HCT116 (cell line): Measurements from ENCODE around the gene LGALS4. TPM values are rescaled to one million over a fixed set of nuclear protein-coding genes. Genes with fewer than 3 reads are reported as not detected.

Experiments used
- ATAC-seq: fragments of 200-7000 bp; cut with Tn5 transposase; 2 replicates; pipeline ENCODE4 v1.9.1; 2020; ENCODE audit warnings: mild to moderate bottlenecking, moderate library complexity
- BruUV-seq: library from RNA; stranded (reverse); fragments of 400-500 nt; replicated peaks from 2 replicates; lab custom pipeline; 2021; lab: Mats Ljungman, UMichigan
- CTCF ChIA-PET: fragments of 300-600 bp; sonication (Branson Sonifier 250); formaldehyde crosslinking; loops from one replicate; lab custom pipeline; 2021; ENCODE audit warnings: antibody characterized with exemption; lab: Charles Lee
- POLR2A ChIA-PET: fragments of 300-600, 350-600 bp; sonication (Branson Sonifier 250); formaldehyde crosslinking; loops from one replicate; lab custom pipeline; 2021; ENCODE audit warnings: antibody characterized with exemption; lab: Charles Lee
- RAD21 ChIA-PET, 2 experiments: fragments of 300-600 bp; sonication (Branson Sonifier 250); formaldehyde crosslinking; loops; one replicate each; lab custom pipeline; 2023; ENCODE audit warnings: low total read pairs in 2 of 2; ENCODE audit not compliant: uncharacterized antibody in 2 of 2, unreplicated experiment in 2 of 2, low non-redundant PET in 1 of 2; lab: Charles Lee
- DNase-seq: peaks from one replicate; pipeline ENCODE4 v3.0.0-alpha.2; 2010; ENCODE audit warnings: low read depth, low spot score
- H2AFZ ChIP-seq: fragments of 200-600 bp; shearing (Covaris generic), sonication (generic); 2 replicates; pipeline ENCODE4 v1.6.1; 2017; ENCODE audit warnings: low read depth, mixed run types, mixed read lengths, antibody characterized with exemption, low read length; ENCODE audit not compliant: poor library complexity, severe bottlenecking
- H3K27ac ChIP-seq: 2 replicates; pipeline ENCODE4 v1.5.1; 2012; ENCODE audit warnings: low read depth, low read length
- H3K27me3 ChIP-seq: fragments of 200-600 bp; sonication (generic); 2 replicates; pipeline ENCODE4 v1.6.1; 2016; ENCODE audit warnings: mixed run types, low read length, mixed read lengths; ENCODE audit not compliant: insufficient read depth
- H3K36me3 ChIP-seq, 2 experiments: fragments of 200-500 bp in 1 of 2; fragments of 200-600 bp in 1 of 2; sonication (Bioruptor generic) in 1 of 2; sonication (generic) in 1 of 2; 2 replicates each; pipeline versions ENCODE4 v1.5.1 to v1.6.1; 2014 to 2016; ENCODE audit warnings: low read length in 2 of 2, inconsistent platforms in 1 of 2, mixed read lengths in 1 of 2, mixed run types in 1 of 2; ENCODE audit not compliant: insufficient read depth in 2 of 2, control insufficient read depth in 1 of 2
- H3K4me1 ChIP-seq, 2 experiments: fragments of 200-600 bp in 1 of 2; sonication (generic) in 1 of 2; 2 replicates each; pipeline versions ENCODE4 v1.5.1 to v1.6.1; 2012 to 2017; ENCODE audit warnings: low read length in 2 of 2, inconsistent platforms in 1 of 2, mild to moderate bottlenecking in 1 of 2, mixed read lengths in 1 of 2, mixed run types in 1 of 2, moderate library complexity in 1 of 2; ENCODE audit not compliant: insufficient read depth in 2 of 2, control insufficient read depth in 1 of 2
- H3K4me2 ChIP-seq: fragments of 200-600 bp; sonication (generic); 2 replicates; pipeline ENCODE4 v1.6.1; 2017; ENCODE audit warnings: mixed run types, low read length, mixed read lengths
- H3K4me3 ChIP-seq, 2 experiments: fragments of 200-600 bp in 1 of 2; sonication (generic) in 1 of 2; replicated peaks in 1 of 2; 2 replicates each; pipeline ENCODE4 v1.5.1; 2011 to 2016; ENCODE audit warnings: low read length in 2 of 2, control low read depth in 1 of 2, low read depth in 1 of 2, mild to moderate bottlenecking in 1 of 2, mixed read lengths in 1 of 2, mixed run types in 1 of 2
- H3K79me2 ChIP-seq: fragments of 200-600 bp; sonication (generic); 2 replicates; pipeline ENCODE4 v1.6.1; 2017; ENCODE audit warnings: mild to moderate bottlenecking, mixed run types, low read length, moderate library complexity, mixed read lengths; ENCODE audit not compliant: insufficient read depth
- H3K9ac ChIP-seq: fragments of 200-600 bp; sonication (generic); 2 replicates; pipeline ENCODE4 v1.6.1; 2016; ENCODE audit warnings: low read length, mixed read lengths
- H3K9me2 ChIP-seq: fragments of 200-600 bp; sonication (generic), shearing (Covaris generic); 2 replicates; pipeline ENCODE4 v1.6.1; 2017; ENCODE audit warnings: mixed run types, mild to moderate bottlenecking, moderate library complexity; ENCODE audit not compliant: insufficient read depth
- H3K9me3 ChIP-seq, 2 experiments: fragments of 200-500 bp in 1 of 2; fragments of 200-600 bp in 1 of 2; sonication (Bioruptor generic) in 1 of 2; sonication (generic) in 1 of 2; 2 replicates each; pipeline ENCODE4 v1.6.1; 2014 to 2017; ENCODE audit warnings: low read length in 2 of 2, mixed read lengths in 2 of 2, inconsistent platforms in 1 of 2, low read depth in 1 of 2, mild to moderate bottlenecking in 1 of 2, mixed run types in 1 of 2, moderate library complexity in 1 of 2; ENCODE audit not compliant: control insufficient read depth in 1 of 2, insufficient read depth in 1 of 2
- H4K20me1 ChIP-seq: fragments of 200-600 bp; sonication (generic), shearing (Covaris generic); 2 replicates; pipeline ENCODE4 v1.6.1; 2017; ENCODE audit warnings: mixed run types, mild to moderate bottlenecking, moderate library complexity; ENCODE audit not compliant: insufficient read depth
- CBX3 ChIP-seq: IDR thresholded peaks from 2 replicates; pipeline ENCODE4 v1.6.1; 2012; ENCODE audit warnings: low read depth
- CEBPB ChIP-seq: IDR thresholded peaks from 2 replicates; pipeline ENCODE4 v1.6.1; 2012; ENCODE audit warnings: low read depth
- EGR1 ChIP-seq: IDR thresholded peaks from 2 replicates; pipeline ENCODE4 v1.6.1; 2012; ENCODE audit warnings: low read depth
- EZH2 ChIP-seq: fragments of 200-600 bp; sonication (generic); IDR thresholded peaks from 2 replicates; pipeline ENCODE4 v1.6.1; 2017; ENCODE audit warnings: antibody characterized with exemption, mixed run types
- EZH2phosphoT487 ChIP-seq: fragments of 200-600 bp; IDR thresholded peaks from 2 replicates; pipeline ENCODE4 v1.6.1; 2018; ENCODE audit warnings: antibody characterized with exemption, borderline replicate concordance
- JUND ChIP-seq: IDR thresholded peaks from 2 replicates; pipeline ENCODE4 v1.6.1; 2012
- POLR2A ChIP-seq: IDR thresholded peaks from 2 replicates; pipeline ENCODE4 v1.7.0; 2011; ENCODE audit warnings: borderline replicate concordance; ENCODE audit not compliant: insufficient read depth, insufficient read length; ENCODE audit errors: extremely low read depth
- POLR2AphosphoS5 ChIP-seq: IDR thresholded peaks from 2 replicates; pipeline ENCODE4 v1.6.1; 2011; ENCODE audit warnings: mild to moderate bottlenecking, low read depth, low read length, moderate library complexity
- RAD21 ChIP-seq: IDR thresholded peaks from 2 replicates; pipeline ENCODE4 v1.6.1; 2012; ENCODE audit warnings: low read depth, mild to moderate bottlenecking
- SIN3A ChIP-seq: IDR thresholded peaks from 2 replicates; pipeline ENCODE4 v1.6.1; 2012; ENCODE audit warnings: low read depth
- SP1 ChIP-seq: IDR thresholded peaks from 2 replicates; pipeline ENCODE4 v1.6.1; 2012; ENCODE audit warnings: low read depth
- SRF ChIP-seq: IDR thresholded peaks from 2 replicates; pipeline ENCODE4 v1.6.1; 2012; ENCODE audit warnings: low read depth
- TCF7L2 ChIP-seq: IDR thresholded peaks from 2 replicates; pipeline ENCODE4 v1.7.0; 2011; ENCODE audit warnings: borderline replicate concordance, inconsistent platforms; ENCODE audit not compliant: insufficient read depth, insufficient read length; ENCODE audit errors: extremely low read depth
- YY1 ChIP-seq: IDR thresholded peaks from 2 replicates; pipeline ENCODE4 v1.6.1; 2011; ENCODE audit warnings: low read length, low read depth, moderate library complexity, mild to moderate bottlenecking; ENCODE audit not compliant: insufficient replicate concordance; ENCODE audit errors: extremely low read depth
- ZFX ChIP-seq: fragments of 450-650 bp; IDR thresholded peaks from 2 replicates; pipeline ENCODE4 v1.6.1; 2017
- intact Hi-C: fragments of 100-400 bp; cut with micrococcal nuclease; formaldehyde crosslinking; loops from 2 replicates; pipeline ENCODE4 v1.10.0; 2022
- total RNA-seq: library from RNA; stranded (reverse); gene quantifications from one replicate; pipeline ENCODE4 v1.2.1, GENCODE V29; 2021; ENCODE audit not compliant: unreplicated experiment
- TF ChIP-seq, protein P1 (sequence below): IDR thresholded peaks from 2 replicates; pipeline ENCODE4 v1.6.1; 2011; ENCODE audit warnings: mild to moderate bottlenecking, low read length, moderate library complexity; ENCODE audit not compliant: insufficient replicate concordance; ENCODE audit errors: extremely low read depth
- TF ChIP-seq, protein P2 (sequence below): IDR thresholded peaks from 2 replicates; pipeline ENCODE4 v1.6.1; 2012
- TF ChIP-seq, protein P3 (sequence below): IDR thresholded peaks from 2 replicates; pipeline ENCODE4 v1.6.1; 2012

LGALS4 gene
- total RNA-seq, 1 experiment from 2014 or later, result 0.86 TPM

- CTCF ChIA-PET, result interaction anchor here (1.5 kb wide), 1 partner anchor 78 kb away, joined by 6 read pairs; the partner anchor contains the start of genes MRPS12 and SARS2
- Histone ChIP-seq H3K4me3 (peak overlapping the region; percentile 77 to 84), H3K79me2 (peaks cover 25% of the 10 kb centered on the region), H3K27me3 (no peaks in the 10 kb centered on the region), H3K9ac (peak overlapping the region; percentile 96), H3K4me1 (peaks cover 14 to 41% of the 10 kb centered on the region in 2 experiments), H4K20me1 (0 out of 2 replicates have a peak, but pooled peaks cover 4% of the 10 kb centered on the region), H3K9me3 (no peaks in the 10 kb centered on the region), H3K9me2 (no peaks in the 10 kb centered on the region), H3K4me2 (peak overlapping the region; percentile 99), H3K27ac (peak overlapping the region; percentile 89), H3K36me3 (peaks cover 11 to 19% of the 10 kb centered on the region in 2 experiments), H2AFZ (no peak overlapping the region)
- RAD21 ChIA-PET, result no interaction called here
- POLR2A ChIA-PET, result interaction anchor here (2.4 kb wide), 1 partner anchor 11 kb away, joined by 12 read pairs; no protein-coding TSS in a partner anchor
- peak; percentile 92 for TF ChIP-seq SIN3A
- peak; percentile 70 for TF ChIP-seq POLR2AphosphoS5
- TF ChIP-seq TCF7L2, result no peak
- no peak for TF ChIP-seq SRF
- TF ChIP-seq, protein P1, sequence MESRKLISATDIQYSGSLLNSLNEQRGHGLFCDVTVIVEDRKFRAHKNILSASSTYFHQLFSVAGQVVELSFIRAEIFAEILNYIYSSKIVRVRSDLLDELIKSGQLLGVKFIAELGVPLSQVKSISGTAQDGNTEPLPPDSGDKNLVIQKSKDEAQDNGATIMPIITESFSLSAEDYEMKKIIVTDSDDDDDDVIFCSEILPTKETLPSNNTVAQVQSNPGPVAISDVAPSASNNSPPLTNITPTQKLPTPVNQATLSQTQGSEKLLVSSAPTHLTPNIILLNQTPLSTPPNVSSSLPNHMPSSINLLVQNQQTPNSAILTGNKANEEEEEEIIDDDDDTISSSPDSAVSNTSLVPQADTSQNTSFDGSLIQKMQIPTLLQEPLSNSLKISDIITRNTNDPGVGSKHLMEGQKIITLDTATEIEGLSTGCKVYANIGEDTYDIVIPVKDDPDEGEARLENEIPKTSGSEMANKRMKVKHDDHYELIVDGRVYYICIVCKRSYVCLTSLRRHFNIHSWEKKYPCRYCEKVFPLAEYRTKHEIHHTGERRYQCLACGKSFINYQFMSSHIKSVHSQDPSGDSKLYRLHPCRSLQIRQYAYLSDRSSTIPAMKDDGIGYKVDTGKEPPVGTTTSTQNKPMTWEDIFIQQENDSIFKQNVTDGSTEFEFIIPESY, result no peak
- 0 out of 2 replicates have a peak, but pooled peaks have one; percentile 45 for TF ChIP-seq ZFX
- TF ChIP-seq, protein P2, sequence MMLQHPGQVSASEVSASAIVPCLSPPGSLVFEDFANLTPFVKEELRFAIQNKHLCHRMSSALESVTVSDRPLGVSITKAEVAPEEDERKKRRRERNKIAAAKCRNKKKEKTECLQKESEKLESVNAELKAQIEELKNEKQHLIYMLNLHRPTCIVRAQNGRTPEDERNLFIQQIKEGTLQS, result no peak
- no peak for TF ChIP-seq CEBPB
- peak; percentile 83 for TF ChIP-seq EGR1
- TF ChIP-seq, protein P3, sequence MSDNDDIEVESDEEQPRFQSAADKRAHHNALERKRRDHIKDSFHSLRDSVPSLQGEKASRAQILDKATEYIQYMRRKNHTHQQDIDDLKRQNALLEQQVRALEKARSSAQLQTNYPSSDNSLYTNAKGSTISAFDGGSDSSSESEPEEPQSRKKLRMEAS, result peak; percentile 98
- TF ChIP-seq CBX3, result no peak; the same call in 1 of the 2 replicates
- no peak for TF ChIP-seq YY1
- no peak for TF ChIP-seq JUND
- TF ChIP-seq EZH2phosphoT487, result no peak
- peak; percentile 42 for TF ChIP-seq POLR2A
- TF ChIP-seq EZH2, result no peak
- TF ChIP-seq RAD21, result no peak
- peak; percentile 78 for TF ChIP-seq SP1
- ATAC-seq, result peak; percentile 20
- intact Hi-C loops, result loop anchor here (2.0 to 5.0 kb wide), 2 partner anchors 79 to 169 kb away; partner anchors contain the start of genes MRPS12 and SARS2
- DNase-seq, result peak; percentile 75
- BruUV-seq, result no TSS peak
Measured at GRCh38 chr19:38851622-38852230, 39.0 kb upstream of the LGALS4 start.
